Fibroblast of mammary gland (primary cell): ENCODE data around the gene SEZ6L.

ENCODE experiments used
- DNase-seq: peaks from one replicate; pipeline ENCODE4 v3.0.0-alpha.2; 2010; ENCODE audit warnings: low read depth
- H3K4me3 ChIP-seq: 2 replicates; pipeline ENCODE4 v1.5.1; 2011; ENCODE audit warnings: low read depth, mild to moderate bottlenecking, low read length, moderate library complexity; ENCODE audit not compliant: control insufficient read depth
- TF ChIP-seq, protein P1 (sequence below): conservative IDR thresholded peaks from 2 replicates; pipeline ENCODE4 v1.5.1; 2011; ENCODE audit warnings: low read depth, low read length, inconsistent platforms; ENCODE audit not compliant: control insufficient read depth, insufficient read depth

The SEZ6L gene

DNA sequence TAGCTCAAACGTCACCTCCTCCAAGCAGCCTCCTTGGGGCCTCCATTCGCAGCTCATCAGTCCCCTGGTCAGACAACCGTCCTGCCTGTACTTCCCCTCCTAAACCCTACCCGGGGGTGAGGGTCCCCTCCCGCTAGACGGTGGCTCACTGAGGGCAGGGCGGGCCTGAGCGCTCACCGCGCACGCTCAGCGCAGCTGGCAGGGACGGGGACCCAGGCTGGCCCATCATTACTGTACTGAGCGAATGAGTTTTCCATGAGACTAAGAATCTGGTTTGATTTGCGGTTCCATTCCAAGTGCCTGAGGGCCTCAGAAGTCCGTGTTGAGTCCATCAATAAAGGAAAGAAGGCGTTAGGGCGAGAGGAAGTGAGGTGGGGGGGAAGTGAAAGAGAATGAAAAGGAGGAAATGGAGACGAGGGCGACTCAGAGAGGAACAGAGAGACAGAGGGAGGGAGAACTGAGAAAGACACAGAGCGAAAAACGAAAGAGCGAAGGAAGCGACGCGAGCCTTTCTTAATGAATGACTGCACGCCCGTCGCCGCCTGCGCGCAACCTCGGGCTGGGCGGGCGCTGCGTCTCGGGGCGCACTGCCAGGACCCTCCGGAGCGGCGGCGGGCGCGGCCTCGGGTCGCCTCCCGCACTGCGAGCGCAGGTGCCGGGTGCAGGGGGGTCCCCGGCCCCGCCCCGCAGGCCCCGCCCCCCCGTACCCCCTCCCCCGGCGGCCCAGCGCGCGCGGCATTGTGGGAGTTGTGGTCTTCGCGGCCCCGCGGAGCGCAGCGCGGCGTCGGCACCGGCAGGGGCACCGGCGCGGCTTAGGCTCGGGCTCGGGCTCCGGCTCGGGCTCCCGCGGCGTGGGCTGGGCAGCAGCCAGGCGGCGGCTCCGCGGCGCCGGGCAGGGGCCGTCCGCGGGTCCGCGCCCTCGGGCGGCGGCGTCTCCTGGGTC, 259.5 kb downstream of the SEZ6L start, which contains the start of gene ASPHD2:
ASPHD2 (plus strand) TSS at position 746 of the 943 bp plus-strand sequence. CDS start 4,356 bp downstream, outside the sequence.
- DNase-seq = peak; percentile 54
- TF ChIP-seq, protein P1, sequence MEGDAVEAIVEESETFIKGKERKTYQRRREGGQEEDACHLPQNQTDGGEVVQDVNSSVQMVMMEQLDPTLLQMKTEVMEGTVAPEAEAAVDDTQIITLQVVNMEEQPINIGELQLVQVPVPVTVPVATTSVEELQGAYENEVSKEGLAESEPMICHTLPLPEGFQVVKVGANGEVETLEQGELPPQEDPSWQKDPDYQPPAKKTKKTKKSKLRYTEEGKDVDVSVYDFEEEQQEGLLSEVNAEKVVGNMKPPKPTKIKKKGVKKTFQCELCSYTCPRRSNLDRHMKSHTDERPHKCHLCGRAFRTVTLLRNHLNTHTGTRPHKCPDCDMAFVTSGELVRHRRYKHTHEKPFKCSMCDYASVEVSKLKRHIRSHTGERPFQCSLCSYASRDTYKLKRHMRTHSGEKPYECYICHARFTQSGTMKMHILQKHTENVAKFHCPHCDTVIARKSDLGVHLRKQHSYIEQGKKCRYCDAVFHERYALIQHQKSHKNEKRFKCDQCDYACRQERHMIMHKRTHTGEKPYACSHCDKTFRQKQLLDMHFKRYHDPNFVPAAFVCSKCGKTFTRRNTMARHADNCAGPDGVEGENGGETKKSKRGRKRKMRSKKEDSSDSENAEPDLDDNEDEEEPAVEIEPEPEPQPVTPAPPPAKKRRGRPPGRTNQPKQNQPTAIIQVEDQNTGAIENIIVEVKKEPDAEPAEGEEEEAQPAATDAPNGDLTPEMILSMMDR = no peak
- H3K4me3 ChIP-seq = peak within 1 kb of the TSS; percentile 69

DNA sequence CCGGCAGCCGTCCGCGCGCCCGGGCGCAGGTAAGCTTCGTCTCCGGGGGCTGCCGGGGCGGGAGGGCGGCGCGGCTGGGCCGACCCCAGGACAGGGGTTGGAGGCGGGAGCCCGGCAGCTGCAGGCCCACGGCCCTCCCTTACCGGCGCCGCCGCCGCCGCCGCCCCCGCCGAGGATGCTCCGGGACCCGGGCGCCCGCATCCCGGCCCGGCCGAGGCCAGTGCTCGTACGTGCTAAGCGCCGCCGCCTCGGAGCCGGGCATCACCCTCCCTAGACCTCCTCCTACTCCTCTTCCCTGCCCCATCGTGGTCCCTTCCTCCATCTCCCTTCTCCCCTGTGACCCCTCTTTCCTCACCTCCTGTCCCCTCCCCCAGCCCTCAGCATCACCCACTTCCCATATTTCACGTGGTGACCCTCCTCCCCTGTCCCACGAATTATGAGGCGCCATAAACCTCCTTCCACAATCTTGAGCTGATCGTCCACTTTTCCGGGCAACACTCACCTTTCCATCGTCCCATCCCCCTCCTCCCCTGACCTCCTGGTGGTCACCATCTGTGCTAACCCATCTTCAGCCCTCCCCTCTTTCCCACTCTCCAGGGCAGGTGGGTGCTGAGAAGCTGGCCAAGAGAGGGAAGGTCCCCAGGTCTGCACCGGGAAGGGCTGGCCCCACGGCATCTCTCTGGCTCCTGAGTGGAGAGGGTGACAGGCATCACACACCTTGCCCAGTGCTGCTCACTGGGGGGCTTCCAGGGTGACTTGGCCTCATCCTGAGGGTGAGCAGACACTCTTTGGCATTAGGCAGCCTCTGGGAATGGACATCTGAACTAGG, 260.4 kb downstream of the SEZ6L start:
- TF ChIP-seq, protein P1 = no peak
- peak overlapping the region; percentile 27 for H3K4me3 ChIP-seq
- DNase-seq = no peak

DNA sequence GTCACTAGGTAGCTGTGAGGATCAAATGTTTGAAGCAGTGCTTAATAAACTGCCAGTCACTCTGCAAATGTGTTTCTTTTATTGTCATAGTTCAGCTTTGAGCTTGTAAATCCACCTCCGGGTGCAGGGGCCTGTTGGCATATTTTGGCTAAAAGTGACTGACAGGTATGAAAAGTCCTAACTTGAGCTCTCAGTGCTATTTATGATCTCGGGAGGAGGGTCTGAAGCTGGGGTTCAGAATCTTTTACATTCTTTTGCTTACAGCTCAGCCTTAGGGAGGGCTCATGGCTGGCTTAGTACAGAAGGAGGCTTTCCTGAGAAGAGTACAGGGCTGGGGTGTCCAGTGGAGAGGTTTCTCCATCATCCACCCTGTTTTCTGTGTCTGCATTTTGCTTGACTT, 261.3 kb downstream of the SEZ6L start:
- no peak overlapping the region for H3K4me3 ChIP-seq
- TF ChIP-seq, protein P1 = no peak
- DNase-seq = no peak

DNA sequence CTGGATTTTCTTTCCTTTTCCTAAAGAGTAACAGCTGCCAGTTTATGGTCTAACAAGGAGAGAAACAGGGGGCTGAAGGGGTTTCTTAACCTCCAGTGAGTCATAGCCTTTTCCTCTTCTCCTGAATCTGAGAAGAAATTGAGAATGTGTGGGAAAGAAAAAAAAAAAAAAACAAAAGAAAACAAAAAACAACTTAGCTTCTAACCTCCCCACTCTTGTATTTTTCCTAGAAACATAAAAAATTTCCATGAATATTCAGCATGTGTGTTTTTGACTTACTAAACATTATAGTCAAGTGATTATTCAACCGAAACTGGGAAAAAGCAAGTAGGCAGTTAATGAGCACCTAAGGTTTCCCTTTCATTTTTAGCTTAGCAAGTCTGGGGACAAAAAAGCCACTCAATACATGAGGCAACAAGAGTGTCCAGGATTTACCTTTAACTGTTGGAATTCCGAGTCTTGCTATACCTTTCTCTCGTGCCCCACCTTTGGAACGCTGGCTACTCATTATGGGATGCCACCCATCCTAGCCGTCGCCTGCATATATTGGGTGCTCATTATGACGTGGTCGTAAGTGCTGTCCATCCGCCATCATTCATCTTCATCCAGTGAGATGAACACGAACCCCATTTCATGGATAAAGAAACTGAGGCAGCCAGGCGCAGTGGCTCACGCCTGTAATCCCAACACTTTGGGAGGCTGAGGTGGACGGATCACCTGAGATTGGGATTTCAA, 262.2 kb downstream of the SEZ6L start:
- DNase-seq = peak; percentile 7
- TF ChIP-seq, protein P1 = no peak
- H3K4me3 ChIP-seq = no peak overlapping the region

DNA sequence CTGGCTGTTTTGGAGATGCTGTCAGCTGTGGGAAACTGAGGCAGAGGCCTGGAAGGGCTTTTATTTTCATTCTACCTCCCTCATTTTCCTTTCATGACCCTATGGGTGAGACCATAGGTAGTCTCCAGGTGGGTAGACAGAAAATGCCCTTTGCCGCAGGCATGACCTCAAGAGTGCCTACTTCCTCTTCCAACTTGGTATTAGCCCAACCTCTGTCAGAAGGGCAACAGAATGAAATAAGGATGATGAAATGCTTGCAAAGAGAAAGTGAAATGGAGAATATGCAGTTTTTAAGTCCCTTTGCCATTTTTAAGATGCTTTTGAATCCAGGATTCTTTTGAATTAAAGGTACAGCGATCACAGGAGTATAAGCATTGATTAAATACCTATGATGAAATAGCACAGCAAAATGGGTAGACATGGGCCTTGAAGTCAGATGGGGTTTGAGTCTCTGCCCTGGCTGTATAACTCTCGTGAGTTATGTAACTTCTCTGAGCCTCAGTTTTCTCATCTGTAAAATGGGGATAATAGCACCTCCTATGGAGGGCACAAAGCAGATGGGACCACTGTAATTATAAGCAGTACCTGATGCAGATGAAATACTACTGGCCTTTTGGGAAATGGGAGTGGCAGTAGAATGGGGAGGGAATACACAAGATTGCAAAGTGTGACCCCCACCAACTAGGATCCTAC, 263.5 kb downstream of the SEZ6L start:
- TF ChIP-seq, protein P1 = no peak
- DNase-seq = no peak
- H3K4me3 ChIP-seq = no peak overlapping the region
